ENCODE results near the gene LRRC8C.

Gene LRRC8C

DNA sequence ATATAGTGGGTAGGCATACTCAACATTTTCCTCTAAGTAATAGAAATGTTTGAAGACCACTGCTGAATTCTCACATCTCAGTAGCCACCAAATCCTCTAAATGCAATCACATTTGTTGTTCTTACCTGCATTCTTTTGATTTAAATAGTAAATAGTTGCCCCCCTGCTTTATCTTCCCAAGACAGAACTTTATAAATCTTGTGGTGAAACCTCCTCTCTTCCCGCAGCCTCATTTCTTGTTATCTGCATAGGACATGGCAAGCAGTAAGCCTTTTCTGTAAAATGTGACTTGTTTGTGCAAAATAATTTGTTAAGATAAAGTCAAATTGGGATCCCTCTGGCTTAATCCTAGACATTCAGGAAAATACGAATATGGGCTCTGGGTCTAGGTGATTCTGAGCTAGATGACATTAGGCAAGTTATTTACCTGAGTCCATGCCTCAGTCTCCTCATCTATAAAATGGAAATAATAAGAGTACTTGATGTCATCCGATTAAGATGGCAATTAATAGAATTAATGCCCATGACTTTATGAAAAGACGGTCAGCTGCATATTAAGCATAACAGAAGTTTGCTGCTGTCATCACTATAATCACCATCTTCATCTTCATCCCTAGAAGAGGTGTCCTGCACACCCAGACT is 77.7 kb downstream of the LRRC8C start:
- CTCF ChIA-PET: interaction anchor here (1.6 kb wide), 1 partner anchor 10 kb away, joined by 4 read pairs; no protein-coding TSS in a partner anchor
- DNase-seq (ENCODE audit: extremely low spot score): no peak
- TF ChIP-seq, protein P1, sequence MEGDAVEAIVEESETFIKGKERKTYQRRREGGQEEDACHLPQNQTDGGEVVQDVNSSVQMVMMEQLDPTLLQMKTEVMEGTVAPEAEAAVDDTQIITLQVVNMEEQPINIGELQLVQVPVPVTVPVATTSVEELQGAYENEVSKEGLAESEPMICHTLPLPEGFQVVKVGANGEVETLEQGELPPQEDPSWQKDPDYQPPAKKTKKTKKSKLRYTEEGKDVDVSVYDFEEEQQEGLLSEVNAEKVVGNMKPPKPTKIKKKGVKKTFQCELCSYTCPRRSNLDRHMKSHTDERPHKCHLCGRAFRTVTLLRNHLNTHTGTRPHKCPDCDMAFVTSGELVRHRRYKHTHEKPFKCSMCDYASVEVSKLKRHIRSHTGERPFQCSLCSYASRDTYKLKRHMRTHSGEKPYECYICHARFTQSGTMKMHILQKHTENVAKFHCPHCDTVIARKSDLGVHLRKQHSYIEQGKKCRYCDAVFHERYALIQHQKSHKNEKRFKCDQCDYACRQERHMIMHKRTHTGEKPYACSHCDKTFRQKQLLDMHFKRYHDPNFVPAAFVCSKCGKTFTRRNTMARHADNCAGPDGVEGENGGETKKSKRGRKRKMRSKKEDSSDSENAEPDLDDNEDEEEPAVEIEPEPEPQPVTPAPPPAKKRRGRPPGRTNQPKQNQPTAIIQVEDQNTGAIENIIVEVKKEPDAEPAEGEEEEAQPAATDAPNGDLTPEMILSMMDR (IDR thresholded peaks at IDR 0.05; ENCODE audit: control extremely low read depth, extremely low read depth, low read depth, missing control alignments): no peak
- POLR2A ChIA-PET: no interaction called here

DNA sequence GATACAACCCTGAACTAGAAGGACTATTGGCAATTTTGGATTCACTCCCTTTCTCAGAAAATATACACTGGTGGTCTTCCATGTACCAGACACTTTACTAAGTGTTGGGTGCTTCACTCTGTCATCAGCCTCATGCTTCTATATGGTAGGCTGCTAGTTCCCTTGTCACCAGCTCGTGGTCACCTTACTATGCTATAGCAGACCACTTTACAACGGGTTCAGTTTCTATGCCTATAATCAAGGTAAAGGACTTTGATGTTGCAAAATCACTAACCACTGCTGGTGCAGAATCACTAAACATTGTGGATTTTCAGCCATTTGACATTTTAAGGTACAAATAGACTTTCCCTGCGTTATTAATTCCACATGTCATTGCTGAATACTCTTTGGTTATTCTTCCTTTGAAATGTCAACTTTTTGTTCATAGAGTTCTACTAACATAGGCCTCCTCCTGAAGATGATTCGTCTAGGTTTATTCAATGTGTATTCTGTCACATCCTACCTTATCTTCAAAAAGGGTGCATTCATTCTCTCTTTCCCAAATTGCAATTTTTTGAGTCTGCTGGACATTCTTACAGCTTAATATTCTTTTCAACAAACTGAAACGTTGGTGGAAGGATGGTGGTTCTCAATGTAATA is 78.3 kb downstream of the LRRC8C start:
- CTCF ChIA-PET: interaction anchor here (1.6 to 2.6 kb wide), 2 partner anchors 9 to 53 kb away, joined by 4 to 10 read pairs; no protein-coding TSS in a partner anchor
- POLR2A ChIA-PET: no interaction called here
- no peak for DNase-seq (ENCODE audit: extremely low spot score)
- TF ChIP-seq, protein P1 (IDR thresholded peaks at IDR 0.05; ENCODE audit: control extremely low read depth, extremely low read depth, low read depth, missing control alignments): no peak

DNA sequence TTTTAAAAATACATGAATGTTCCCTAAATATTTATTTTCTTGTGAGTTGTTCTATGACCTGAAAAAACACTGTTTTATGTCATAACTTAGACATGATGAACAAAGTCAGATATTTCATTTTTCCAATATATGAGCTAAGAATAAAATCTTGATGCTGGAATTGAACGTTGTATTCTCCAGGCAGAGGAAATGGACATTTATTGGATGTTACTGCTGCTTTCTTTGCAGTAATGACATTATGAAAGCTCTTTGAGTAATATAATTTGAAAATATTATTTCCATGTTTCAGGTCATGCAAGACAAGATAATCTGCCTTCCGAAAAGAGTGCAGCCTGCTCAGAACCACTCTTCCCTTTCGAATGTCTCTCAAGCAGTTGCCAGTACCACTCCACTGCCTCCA is 79.5 kb downstream of the LRRC8C start:
- DNase-seq (ENCODE audit: extremely low spot score): no peak
- ChIA-PET CTCF (interaction anchor here (1.2 to 2.6 kb wide), 3 partner anchors 17 to 52 kb away, joined by 3 to 10 read pairs (median 8); no protein-coding TSS in a partner anchor), POLR2A (no interaction called here)
- TF ChIP-seq, protein P1 (IDR thresholded peaks at IDR 0.05; ENCODE audit: control extremely low read depth, extremely low read depth, low read depth, missing control alignments): no peak

DNA sequence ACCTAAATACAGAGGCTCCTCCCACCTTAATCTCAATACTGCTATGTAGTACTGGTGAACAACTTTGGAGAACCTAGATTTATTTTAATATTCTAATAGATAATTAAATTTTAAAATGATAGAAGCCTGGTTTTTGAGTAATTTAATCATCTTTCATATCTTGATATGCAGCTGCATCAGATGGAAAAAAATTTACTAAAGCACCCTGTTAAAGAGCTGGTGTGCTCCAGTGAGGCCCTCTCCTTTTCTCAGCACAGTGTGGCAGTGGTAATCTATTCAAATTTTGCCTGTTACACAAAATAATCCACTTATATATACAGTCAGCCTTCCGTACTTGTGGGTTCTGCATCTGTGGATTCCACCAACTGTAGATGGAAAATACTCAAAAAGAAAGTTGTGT is 82.8 kb downstream of the LRRC8C start:
- CTCF ChIA-PET: interaction anchor here (0.6 kb wide), 1 partner anchor 47 kb away, joined by 4 read pairs; no protein-coding TSS in a partner anchor
- TF ChIP-seq, protein P1 (IDR thresholded peaks at IDR 0.05; ENCODE audit: control extremely low read depth, extremely low read depth, low read depth, missing control alignments): no peak
- no peak for DNase-seq (ENCODE audit: extremely low spot score)
- POLR2A ChIA-PET: no interaction called here

DNA sequence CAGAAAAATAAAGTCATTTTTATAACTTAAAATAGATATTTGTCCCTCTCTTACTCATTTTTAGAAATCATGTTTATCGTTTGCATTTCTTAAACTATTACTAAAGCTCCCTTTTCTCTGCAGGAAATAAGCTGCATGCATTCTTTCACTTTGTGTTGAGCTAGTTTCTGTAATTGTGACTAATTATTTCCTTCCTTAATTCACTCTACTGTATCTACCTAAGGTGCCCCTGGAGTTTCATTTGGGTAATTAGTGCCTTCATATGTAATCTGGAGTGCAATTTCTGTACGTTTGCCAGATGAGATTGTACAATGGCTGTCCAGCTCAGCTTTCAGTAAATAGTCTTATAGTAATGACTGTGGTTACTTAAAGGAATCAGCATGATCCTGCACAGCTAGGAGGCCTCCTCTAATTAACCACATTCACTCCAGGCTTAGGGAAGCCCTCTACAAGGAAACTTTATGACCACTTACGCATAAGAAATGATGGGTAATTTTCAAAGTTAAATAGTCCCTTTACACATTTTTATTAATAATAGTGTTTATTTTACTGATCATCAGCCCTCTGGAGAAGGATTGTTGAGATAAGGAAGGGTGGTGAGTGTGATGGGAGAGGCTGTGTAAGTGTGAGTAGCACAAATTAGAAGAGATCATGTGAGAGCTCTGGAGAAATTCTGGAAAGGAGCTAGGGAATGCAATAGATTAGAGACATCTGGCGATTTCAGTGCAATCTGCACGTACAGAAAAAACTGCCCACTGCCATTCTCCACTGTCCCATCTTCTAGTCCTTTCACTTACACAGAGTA is 86.8 kb downstream of the LRRC8C start:
- CTCF ChIA-PET: interaction anchor here (0.7 to 2.4 kb wide), 13 partner anchors 9 to 124 kb away, joined by 3 to 9 read pairs (median 4); no protein-coding TSS in a partner anchor
- peak; percentile 39 for DNase-seq (ENCODE audit: extremely low spot score)
- POLR2A ChIA-PET: no interaction called here
- TF ChIP-seq, protein P1 (IDR thresholded peaks at IDR 0.05; ENCODE audit: control extremely low read depth, extremely low read depth, low read depth, missing control alignments): no peak

DNA sequence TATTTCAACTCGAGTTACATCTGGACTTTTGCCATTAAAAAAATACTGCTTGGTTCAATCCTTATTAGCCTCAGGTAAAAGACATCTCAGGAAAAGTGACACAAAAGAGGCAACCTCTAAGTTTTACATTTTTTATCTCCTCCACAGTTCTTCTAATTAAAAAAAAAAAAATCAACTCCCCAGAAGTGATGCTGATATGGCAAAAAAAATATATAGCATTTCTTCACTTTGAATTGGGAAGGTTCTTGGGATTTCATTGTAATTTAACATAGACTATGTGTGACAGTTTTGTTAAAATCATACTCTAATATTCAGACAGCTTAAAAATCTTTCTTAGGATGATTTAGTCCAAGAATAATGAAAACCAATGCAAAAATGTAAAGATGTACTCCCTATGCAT is 87.9 kb downstream of the LRRC8C start:
- TF ChIP-seq, protein P1 (IDR thresholded peaks at IDR 0.05; ENCODE audit: control extremely low read depth, extremely low read depth, low read depth, missing control alignments): no peak
- POLR2A ChIA-PET: no interaction called here
- CTCF ChIA-PET: interaction anchor here (0.8 to 1.6 kb wide), 4 partner anchors 10 to 123 kb away, joined by 3 to 4 read pairs (median 4); no protein-coding TSS in a partner anchor
- DNase-seq (ENCODE audit: extremely low spot score): no peak

Measured in GM10248 (cell line).